ENCODE measurements around the gene FHAD1. TPM values are rescaled to one million over a fixed set of nuclear protein-coding genes. Genes with fewer than 3 reads are reported as not detected.

FHAD1 gene
- total RNA-seq, 8 experiments from 2014 or later, result 0.38 to 3.1 (median 1.6) TPM

DNA sequence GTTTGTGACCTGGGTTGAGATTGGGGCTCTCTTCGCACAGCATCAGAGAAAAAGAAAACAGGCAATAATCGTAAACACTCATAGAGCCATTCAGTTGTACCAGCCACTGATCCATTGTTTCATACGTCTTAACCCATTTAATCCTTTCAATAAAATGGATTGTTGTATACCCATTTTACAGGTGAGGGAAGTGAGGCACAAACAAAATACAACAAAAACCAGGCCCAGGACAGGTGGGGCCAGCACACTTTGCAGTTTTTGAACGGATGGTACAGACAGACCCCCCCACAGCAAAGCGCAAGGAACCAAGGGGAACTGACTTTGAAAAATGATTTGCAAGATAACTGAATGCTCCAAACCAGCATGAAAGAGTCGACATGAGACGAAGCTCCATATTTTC is 4.3 kb upstream of the FHAD1 start:
- in situ Hi-C loops (cut with MboI; ENCODE audit: low pct_unique_long_range_greater_than_20kb in 2 of 9, low sequenced_read_pairs in 9 of 9, unreplicated experiment in 9 of 9), result no loop called here
- Histone ChIP-seq H3K4me1 (replicated peaks in 1 of 2) (no peaks in the 10 kb centered on the region), H3K27ac (no peak overlapping the region), H3K4me3 (no peak overlapping the region)
- ATAC-seq (replicated peaks in 6 of 8), result no peak
- WGBS, 10 experiments, result 60 to 100% (median 87%) methylated on average over 2 to 7 of the region's 7 CpGs; no CpG with 5 or more reads in 1 of the 10 experiments

DNA sequence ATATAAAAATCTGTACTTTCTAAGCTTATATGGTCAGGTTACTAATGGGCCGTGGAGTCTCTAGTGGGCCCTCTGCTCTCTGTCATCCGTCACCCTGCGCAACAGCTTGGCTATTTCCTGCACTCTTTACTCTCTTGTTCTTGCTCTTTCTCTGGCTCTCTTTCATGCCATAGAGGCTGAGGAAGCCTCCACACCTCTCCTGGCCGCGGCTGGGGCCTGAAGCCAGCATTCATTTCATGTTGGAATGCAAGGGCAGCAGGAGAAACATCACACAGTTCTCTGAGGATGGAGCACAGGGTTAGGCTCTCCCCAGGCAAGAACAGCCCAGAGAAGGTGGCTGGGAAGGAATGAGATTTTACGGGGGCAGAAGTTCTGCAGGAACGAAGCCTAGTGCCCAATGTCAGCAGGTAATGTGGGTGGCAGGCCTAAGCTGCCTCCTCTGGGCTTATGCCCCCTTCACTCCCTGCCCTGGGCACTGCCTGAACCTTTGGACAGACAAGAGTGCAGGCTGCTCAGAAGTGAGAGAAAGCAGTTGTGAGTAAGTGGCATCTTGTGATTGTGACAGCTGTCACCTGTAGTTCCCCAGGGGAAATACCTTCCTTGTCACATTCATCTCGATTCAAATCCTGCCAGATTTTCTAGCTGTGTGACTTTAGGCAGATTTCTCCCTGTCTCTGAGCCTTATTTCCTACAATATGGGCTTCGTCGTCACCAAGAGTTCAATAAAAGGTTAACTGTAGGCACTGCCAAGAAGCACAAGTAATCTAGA is 3.6 kb upstream of the FHAD1 start:
- WGBS, 10 experiments, result 26 to 100% (median 82%) methylated on average over 1 to 8 of the region's 10 CpGs; no CpG with 5 or more reads in 1 of the 10 experiments
- no peaks in the 10 kb centered on the region for H3K4me1 ChIP-seq (replicated peaks in 1 of 2)
- H3K27ac ChIP-seq, result no peak overlapping the region
- in situ Hi-C loops (cut with MboI; ENCODE audit: low pct_unique_long_range_greater_than_20kb in 2 of 9, low sequenced_read_pairs in 9 of 9, unreplicated experiment in 9 of 9), result no loop called here
- no peak overlapping the region for H3K4me3 ChIP-seq
- ATAC-seq (replicated peaks in 6 of 8), result peak in 1 of 8 experiments; percentile 71

DNA sequence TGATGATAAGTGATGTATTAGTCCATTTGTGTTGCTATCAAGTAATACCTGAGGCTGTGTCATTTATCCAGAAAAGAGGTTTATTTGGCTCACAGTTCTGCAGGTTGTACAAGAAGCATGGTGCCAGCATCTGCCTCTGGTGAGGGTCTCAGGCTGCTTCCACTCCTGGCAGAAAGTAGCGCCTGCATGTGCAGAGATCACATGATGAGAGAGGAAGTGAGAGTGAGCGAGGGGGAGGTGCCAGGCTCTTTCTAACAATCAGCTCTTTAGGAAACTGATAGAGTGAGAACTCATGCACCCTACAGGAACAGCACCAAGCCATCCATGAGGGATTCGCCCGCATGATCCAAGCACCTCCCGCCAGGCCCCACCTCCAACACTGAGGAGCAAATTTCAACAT is 2.2 kb upstream of the FHAD1 start:
- 85 to 100% (median 97%) methylated on average over 1 to 5 of the region's 5 CpGs; no CpG with 5 or more reads in 1 of the 10 experiments for WGBS, 10 experiments
- Histone ChIP-seq H3K4me1 (replicated peaks in 1 of 2) (no peaks in the 10 kb centered on the region), H3K4me3 (no peak overlapping the region), H3K27ac (no peak overlapping the region)
- in situ Hi-C loops (cut with MboI; ENCODE audit: low pct_unique_long_range_greater_than_20kb in 2 of 9, low sequenced_read_pairs in 9 of 9, unreplicated experiment in 9 of 9), result no loop called here
- ATAC-seq (replicated peaks in 6 of 8), result no peak

DNA sequence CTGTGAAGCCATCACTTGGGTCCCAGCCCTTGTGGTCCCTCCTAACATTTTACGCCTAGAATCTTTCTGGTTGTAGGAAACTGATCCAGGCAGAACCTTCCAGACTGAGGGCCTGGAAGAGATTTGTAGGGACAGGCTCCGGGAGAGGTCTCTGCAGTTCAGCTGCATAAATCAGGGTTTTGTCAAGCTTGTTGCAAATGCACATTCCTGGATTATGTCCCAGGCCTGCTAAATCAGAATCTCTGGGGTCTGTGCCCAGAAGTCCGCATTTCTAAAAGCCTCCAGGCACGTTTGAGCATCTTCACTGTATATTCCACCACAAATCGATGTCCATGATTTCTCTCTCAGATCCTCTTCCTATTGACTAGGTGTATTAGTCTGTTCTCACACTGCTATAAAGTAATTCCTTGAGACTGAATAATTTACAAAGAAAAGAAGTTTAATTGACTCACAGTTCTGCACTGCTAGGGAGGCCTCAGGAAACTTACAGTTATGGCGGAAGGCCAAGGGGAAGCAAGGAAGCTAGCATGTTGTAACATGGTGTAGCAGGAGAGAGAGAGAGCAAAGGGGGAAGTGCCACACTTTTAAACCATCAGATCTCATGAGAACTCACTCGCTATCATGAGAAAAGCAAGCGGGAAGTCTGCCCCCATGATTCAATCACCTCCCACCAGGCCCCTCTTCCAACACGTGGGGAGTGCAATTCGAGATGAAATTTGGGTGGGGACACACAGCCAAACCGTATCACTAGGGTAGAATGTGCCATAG is 1.2 kb upstream of the FHAD1 start:
- in situ Hi-C loops (cut with MboI; ENCODE audit: low pct_unique_long_range_greater_than_20kb in 2 of 9, low sequenced_read_pairs in 9 of 9, unreplicated experiment in 9 of 9), result no loop called here
- Histone ChIP-seq H3K4me3 (no peak overlapping the region), H3K27ac (no peak overlapping the region), H3K4me1 (replicated peaks in 1 of 2) (no peaks in the 10 kb centered on the region)
- WGBS, 10 experiments, result 6 to 83% (median 70%) methylated on average over 3 to 11 of the region's 11 CpGs; no CpG with 5 or more reads in 1 of the 10 experiments
- ATAC-seq (replicated peaks in 6 of 8), result peak in 3 of 8 experiments; percentile 18 to 72 (median 43)

DNA sequence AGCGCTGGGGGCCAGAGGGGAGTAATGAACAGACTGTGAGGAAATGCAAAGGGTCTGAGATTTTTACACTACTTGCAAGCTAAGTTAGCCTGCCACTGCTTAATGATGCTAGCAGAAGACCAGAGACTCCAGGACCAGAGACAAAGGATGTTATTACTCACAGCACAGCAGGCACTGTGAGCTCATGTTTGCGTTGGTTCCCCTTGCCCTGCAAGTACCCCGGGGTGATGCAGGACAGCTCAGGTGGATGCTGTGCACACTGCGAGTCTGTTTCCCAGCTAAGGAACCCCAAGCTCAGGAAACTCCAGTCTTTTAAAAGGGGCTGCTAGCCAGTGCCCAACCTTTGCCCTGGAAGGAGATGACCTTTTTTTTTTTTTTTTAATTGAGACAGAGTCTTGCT is 1.2 kb downstream of the FHAD1 start:
- 58 to 100% (median 77%) methylated on average over 1 to 4 of the region's 4 CpGs; no CpG with 5 or more reads in 3 of the 10 experiments for WGBS, 10 experiments
- Histone ChIP-seq H3K4me1 (replicated peaks in 1 of 2) (no peaks in the 10 kb centered on the region), H3K4me3 (no peak overlapping the region), H3K27ac (no peak overlapping the region)
- in situ Hi-C loops (cut with MboI; ENCODE audit: low pct_unique_long_range_greater_than_20kb in 2 of 9, low sequenced_read_pairs in 9 of 9, unreplicated experiment in 9 of 9), result no loop called here
- no peak for ATAC-seq (replicated peaks in 6 of 8)

DNA sequence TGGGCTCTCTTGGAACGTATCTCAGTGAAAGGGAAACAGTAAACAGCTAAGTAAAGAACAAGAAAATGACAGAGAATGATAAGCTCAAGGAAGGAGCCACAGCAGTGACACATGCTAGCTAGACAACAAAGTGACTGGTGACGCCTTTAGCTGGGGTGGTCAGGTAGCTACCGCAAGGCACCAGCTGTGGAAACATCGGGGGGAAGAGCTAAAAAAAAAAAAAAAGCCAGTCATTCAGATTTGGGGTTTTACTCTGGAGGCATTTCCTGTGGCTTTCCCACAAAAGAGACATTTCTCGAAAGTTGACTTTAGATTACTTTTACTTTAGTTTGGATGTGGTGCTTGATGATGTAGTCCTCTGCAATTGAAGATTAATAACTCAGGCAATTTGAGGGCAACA is 2.1 kb downstream of the FHAD1 start:
- Histone ChIP-seq H3K4me3 (no peak overlapping the region), H3K4me1 (replicated peaks in 1 of 2) (peaks cover 0 to under 1% of the 10 kb centered on the region in 2 donors), H3K27ac (no peak overlapping the region)
- in situ Hi-C loops (cut with MboI; ENCODE audit: low pct_unique_long_range_greater_than_20kb in 2 of 9, low sequenced_read_pairs in 9 of 9, unreplicated experiment in 9 of 9), result no loop called here
- 57 to 90% (median 78%) methylated on average over 1 to 5 of the region's 5 CpGs for WGBS, 10 experiments
- ATAC-seq (replicated peaks in 6 of 8), result no peak

DNA sequence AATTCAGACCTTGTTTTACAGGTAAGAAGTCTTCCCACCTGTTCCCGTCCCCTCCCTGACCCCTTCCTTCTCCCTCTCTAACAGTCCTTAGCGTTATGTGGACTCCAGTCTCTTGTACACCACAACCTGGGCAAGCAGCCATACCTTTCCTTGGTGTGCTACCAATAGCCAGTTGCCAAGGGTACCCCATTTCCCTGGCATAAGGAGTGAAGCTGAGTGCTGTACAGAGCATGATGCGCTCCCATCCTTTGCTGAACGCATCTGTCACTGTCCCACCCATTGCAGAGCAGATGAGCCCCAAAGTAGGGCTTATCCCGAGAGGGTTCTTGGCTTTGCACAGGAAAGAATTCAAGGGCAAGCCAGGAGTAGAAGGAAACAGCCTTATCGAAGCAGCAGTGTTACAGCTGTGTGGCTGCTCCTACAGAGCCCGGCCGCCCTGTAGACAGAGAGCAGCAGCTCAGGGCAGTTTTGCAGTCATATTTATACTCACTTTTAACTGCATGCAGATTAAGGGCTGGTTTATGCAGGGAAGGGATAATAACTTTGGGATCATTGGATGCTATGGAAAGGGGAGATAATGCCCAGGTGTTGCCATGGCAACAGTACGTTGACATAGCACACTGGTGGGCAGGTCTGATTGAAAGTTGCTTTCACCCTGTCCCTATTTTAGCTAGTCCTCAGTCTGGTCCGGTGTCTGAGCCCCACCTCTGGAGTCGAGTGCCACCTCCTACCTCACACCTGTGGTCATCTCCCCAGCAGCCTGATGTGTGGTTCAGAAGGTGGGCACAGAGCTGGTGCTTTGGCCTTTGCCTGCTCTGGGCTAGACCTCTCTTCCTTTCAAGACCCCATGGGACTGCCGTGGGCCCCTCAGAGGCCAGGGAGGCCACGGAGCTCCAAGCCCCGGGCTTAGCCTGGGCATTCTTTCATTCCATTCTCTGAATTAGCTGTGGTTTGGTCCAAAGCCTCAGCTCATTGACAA is 5.1 kb downstream of the FHAD1 start:
- Histone ChIP-seq H3K4me3 (no peak overlapping the region), H3K4me1 (replicated peaks in 1 of 2) (peaks cover 0 to 14% of the 10 kb centered on the region in 2 donors), H3K27ac (no peak overlapping the region)
- in situ Hi-C loops (cut with MboI; ENCODE audit: low pct_unique_long_range_greater_than_20kb in 2 of 9, low sequenced_read_pairs in 9 of 9, unreplicated experiment in 9 of 9), result loop anchor here in 2 of 9 experiments (25.0 kb wide), 1 partner anchor 115 kb away; no protein-coding TSS in a partner anchor
- peak in 1 of 8 experiments; percentile 74 for ATAC-seq (replicated peaks in 6 of 8)
- WGBS, 10 experiments, result 26 to 93% (median 81%) methylated on average over 1 to 14 of the region's 14 CpGs; no CpG with 5 or more reads in 1 of the 10 experiments

DNA sequence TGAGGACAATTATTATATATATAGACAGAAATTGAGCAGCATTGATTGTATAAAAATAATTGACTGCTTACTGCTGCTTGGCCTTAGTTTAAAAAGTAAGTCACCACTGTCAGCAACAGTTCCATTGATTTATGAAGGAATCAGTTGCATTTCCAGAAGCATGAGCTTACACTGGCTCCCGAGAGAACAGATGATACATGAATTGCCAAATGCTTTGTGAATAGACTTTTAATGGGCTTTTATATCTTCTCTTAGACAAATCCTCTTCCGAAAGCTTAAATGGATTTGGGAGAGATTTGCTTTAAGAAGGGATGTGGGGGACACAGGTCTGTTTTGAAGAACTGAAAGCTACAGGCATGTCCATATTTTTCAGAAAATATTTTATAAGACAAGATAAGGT is 7.5 kb downstream of the FHAD1 start:
- Histone ChIP-seq H3K4me3 (no peak overlapping the region), H3K27ac (no peak overlapping the region), H3K4me1 (replicated peaks in 1 of 2) (peaks cover 0 to 14% of the 10 kb centered on the region in 2 donors)
- in situ Hi-C loops (cut with MboI; ENCODE audit: low pct_unique_long_range_greater_than_20kb in 2 of 9, low sequenced_read_pairs in 9 of 9, unreplicated experiment in 9 of 9), result loop anchor here in 2 of 9 experiments (25.0 kb wide), 1 partner anchor 117 kb away; no protein-coding TSS in a partner anchor
- WGBS, 10 experiments, result 0 to 43% (median 9%) methylated on average over 1 to 2 of the region's 2 CpGs; no CpG with 5 or more reads in 2 of the 10 experiments
- peak in 6 of 8 experiments; percentile 12 to 83 (median 70) for ATAC-seq (replicated peaks in 6 of 8)

DNA sequence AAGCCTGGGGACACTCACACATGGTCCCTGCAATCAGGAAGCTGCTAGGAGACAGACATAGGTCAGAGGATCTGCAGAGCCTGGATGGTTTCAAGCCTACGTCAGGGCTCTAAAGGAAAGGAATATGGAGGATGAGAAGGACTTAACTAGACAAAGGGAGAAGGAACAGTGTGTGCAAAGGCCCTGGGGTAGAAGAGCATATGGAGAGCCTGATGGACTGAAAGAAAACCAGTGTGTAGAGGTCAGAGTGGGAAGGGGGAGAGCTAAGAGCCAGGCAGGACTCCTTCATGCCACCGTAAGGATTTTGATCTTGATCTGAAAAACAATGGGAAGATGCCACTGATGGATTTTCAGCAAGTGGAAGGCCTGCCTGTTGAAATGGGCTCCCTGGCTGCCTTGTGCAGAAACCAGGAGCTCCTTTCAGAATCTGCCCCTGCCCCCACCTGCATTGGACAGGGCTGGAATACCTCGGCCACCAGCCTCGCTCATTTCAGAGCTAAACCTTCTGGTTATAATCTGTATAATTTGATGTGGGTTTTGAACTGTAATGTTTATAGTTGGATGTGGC is 8.6 kb downstream of the FHAD1 start:
- H3K27ac ChIP-seq, result no peak overlapping the region
- no peak for ATAC-seq (replicated peaks in 6 of 8)
- WGBS, 10 experiments, result 0 to 91% (median 67%) methylated on average over 1 to 4 of the region's 4 CpGs; no CpG with 5 or more reads in 3 of the 10 experiments
- no peak overlapping the region for H3K4me3 ChIP-seq
- in situ Hi-C loops (cut with MboI; ENCODE audit: low pct_unique_long_range_greater_than_20kb in 2 of 9, low sequenced_read_pairs in 9 of 9, unreplicated experiment in 9 of 9), result loop anchor here in 2 of 9 experiments (25.0 kb wide), 1 partner anchor 118 kb away; no protein-coding TSS in a partner anchor
- peaks cover 0 to 14% of the 10 kb centered on the region in 2 donors for H3K4me1 ChIP-seq (replicated peaks in 1 of 2)

DNA sequence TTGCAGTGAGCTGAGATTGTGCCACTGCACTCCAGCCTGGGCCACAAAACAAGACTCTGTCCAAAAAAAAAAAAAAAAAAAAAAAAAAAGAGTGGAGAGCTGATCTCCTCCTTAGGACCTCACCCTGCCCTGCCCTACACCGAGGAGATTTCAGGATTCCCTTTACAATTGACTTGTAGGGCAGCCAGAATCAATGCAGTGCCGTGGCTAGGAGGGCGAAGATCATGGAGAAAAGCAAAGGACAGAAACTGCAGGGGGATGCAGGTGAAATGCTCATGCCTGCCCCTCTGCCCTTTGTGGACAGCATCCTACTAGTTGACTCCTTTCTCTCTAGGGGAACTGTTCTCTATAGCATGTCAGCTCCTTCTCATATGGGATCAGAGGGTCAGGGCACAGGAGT is 9.6 kb downstream of the FHAD1 start:
- ATAC-seq (replicated peaks in 6 of 8), result no peak
- no peak overlapping the region for H3K27ac ChIP-seq
- no peak overlapping the region for H3K4me3 ChIP-seq
- in situ Hi-C loops (cut with MboI; ENCODE audit: low pct_unique_long_range_greater_than_20kb in 2 of 9, low sequenced_read_pairs in 9 of 9, unreplicated experiment in 9 of 9), result loop anchor here in 2 of 9 experiments (25.0 kb wide), 1 partner anchor 119 kb away; no protein-coding TSS in a partner anchor
- H3K4me1 ChIP-seq (replicated peaks in 1 of 2), result peaks cover 0 to 14% of the 10 kb centered on the region in 2 donors
- WGBS, 10 experiments, result 35 to 92% (median 72%) methylated on average over 1 to 3 of the region's 3 CpGs; no CpG with 5 or more reads in 3 of the 10 experiments

DNA sequence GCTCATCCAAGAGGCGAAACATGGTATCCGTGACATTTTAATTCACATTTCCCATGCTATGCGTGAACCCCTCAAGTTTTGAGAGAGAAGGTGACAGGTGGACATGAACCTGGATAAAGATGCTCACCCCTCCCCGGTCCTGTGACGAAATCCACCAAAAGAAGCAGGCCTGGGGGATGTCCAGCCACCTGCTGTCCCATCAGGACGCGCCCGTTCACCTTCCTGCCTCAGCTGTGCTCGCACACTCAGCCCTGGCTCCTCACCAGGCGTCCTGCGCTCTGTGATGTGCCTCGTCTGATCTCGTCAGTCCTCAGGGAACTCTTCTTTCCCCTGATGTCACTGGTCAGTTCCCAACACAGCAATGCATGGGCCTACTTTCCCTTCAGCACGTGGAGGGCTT is 10.3 kb downstream of the FHAD1 start:
- H3K27ac ChIP-seq, result no peak overlapping the region
- ATAC-seq (replicated peaks in 6 of 8), result no peak
- WGBS, 10 experiments, result 0 to 100% (median 75%) methylated on average over 1 to 14 of the region's 14 CpGs; no CpG with 5 or more reads in 2 of the 10 experiments
- H3K4me3 ChIP-seq, result no peak overlapping the region
- H3K4me1 ChIP-seq (replicated peaks in 1 of 2), result peaks cover 0 to 14% of the 10 kb centered on the region in 2 donors
- in situ Hi-C loops (cut with MboI; ENCODE audit: low pct_unique_long_range_greater_than_20kb in 2 of 9, low sequenced_read_pairs in 9 of 9, unreplicated experiment in 9 of 9), result loop anchor here in 2 of 9 experiments (25.0 kb wide), 1 partner anchor 120 kb away; no protein-coding TSS in a partner anchor
